ENCODE measurements around the gene SPEM1.

SPEM1 gene

DNA sequence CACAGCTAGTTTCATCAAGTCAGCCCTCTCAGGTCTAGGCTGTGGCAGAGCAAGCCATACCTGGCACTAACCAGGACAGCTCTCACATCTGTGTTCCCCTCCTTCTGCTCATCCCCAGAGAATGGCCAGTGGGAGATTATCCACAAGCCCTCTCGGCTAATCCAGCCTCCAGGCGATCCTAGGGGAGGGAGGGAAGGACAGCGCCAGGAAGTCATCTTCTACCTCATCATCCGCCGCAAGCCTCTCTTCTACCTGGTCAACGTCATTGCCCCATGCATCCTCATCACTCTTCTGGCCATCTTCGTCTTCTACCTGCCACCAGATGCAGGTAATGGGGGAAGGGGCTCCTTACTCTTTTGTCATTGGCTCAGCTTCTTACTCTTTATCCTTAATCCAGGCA, 28.3 kb downstream of the SPEM1 start:
- H3K27ac ChIP-seq (replicated peaks; ENCODE audit: low read length): no peak overlapping the region
- peaks cover 0 to 12% (median 6%) of the 10 kb centered on the region in 3 experiments for H3K27me3 ChIP-seq (ENCODE audit: control insufficient read depth in 3 of 3, insufficient read depth in 3 of 3, low read depth in 1 of 3, low read length in 3 of 3)
- H3K9me3 ChIP-seq (replicated peaks in 1 of 2; ENCODE audit: control insufficient read depth in 2 of 2, insufficient read depth in 1 of 2, low read depth in 1 of 2, low read length in 2 of 2): peaks cover 1 to 5% of the 10 kb centered on the region in 2 donors
- H3K14ac ChIP-seq (ENCODE audit: low read length): no peak overlapping the region
- H2BK12ac ChIP-seq (ENCODE audit: low read length): no peak overlapping the region
- no peak overlapping the region for H4K8ac ChIP-seq (ENCODE audit: low read depth, low read length)
- no peak overlapping the region for H3K23ac ChIP-seq (ENCODE audit: low read depth, low read length, poor library complexity)
- H2BK15ac ChIP-seq (ENCODE audit: low read length): no peak overlapping the region
- no peak overlapping the region for H2BK5ac ChIP-seq (ENCODE audit: low read length)
- H4K91ac ChIP-seq (ENCODE audit: low read depth, low read length, poor library complexity): no peak overlapping the region
- no peak for DNase-seq (ENCODE audit: low spot score)
- H2AFZ ChIP-seq (ENCODE audit: low read length): no peak overlapping the region
- H3K18ac ChIP-seq (ENCODE audit: low read length): no peak overlapping the region
- H2AK5ac ChIP-seq (ENCODE audit: low read depth, low read length): no peak overlapping the region
- H3K4me1 ChIP-seq (ENCODE audit: control insufficient read depth in 2 of 2, insufficient read depth in 1 of 2, low read depth in 1 of 2, low read length in 2 of 2): peaks cover 6 to 13% of the 10 kb centered on the region in 2 donors
- H3K4ac ChIP-seq (ENCODE audit: low read length): no peak overlapping the region
- peaks cover 2% of the 10 kb centered on the region for H3K79me1 ChIP-seq (ENCODE audit: low read depth, low read length)
- no CpG with 5 or more reads among the region's 7 CpGs for WGBS, 2 donors (ENCODE audit: extremely low coverage in 2 of 2, insufficient read length in 2 of 2, insufficient replicate concordance in 1 of 2)
- no peak overlapping the region for H3K4me3 ChIP-seq (ENCODE audit: low read length in 2 of 2)
- H3K36me3 ChIP-seq (replicated peaks in 1 of 2; ENCODE audit: control insufficient read depth in 2 of 2, insufficient read depth in 2 of 2, low read length in 2 of 2): no peaks in the 10 kb centered on the region
- no peak overlapping the region for H3K4me2 ChIP-seq (ENCODE audit: insufficient read depth, low read length, poor library complexity, severe bottlenecking)
- no peak overlapping the region for H3K9ac ChIP-seq (ENCODE audit: low read depth, low read length, poor library complexity)
- no peak overlapping the region for H2BK120ac ChIP-seq (ENCODE audit: low read depth, low read length)

DNA sequence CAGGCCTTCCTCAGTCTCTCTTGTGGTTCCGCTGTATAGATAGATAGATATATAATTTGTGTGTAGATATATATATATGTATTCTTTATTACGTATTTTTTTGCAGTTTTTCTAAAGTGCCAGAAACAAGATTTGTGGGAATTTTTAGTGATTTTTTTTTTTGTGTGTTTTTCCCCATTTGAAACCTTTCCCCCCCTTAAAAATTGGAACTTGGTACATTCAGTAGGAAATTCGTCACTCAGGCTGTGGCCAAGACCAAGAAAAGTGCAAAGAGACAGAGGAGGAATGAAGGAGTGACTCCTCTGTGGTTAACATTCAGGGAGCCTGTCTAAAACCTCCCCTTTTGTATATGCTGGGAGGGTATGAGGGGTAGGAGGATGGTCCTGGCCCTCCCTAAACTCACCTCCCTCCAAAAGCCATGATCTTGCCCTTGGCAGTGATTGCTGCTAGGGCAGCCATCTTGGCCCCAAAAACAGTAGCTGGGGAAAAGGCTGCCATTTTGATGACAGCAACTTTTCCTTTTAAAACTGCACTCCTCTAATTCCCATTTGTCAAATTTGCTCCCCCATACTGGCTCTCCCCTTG, 39.9 kb downstream of the SPEM1 start:
- no peak overlapping the region for H4K91ac ChIP-seq (ENCODE audit: low read depth, low read length, poor library complexity)
- no peak overlapping the region for H2AFZ ChIP-seq (ENCODE audit: low read length)
- no peak overlapping the region for H3K4me2 ChIP-seq (ENCODE audit: insufficient read depth, low read length, poor library complexity, severe bottlenecking)
- peaks cover 5% of the 10 kb centered on the region for H3K79me1 ChIP-seq (ENCODE audit: low read depth, low read length)
- H3K4ac ChIP-seq (ENCODE audit: low read length): no peak overlapping the region
- no peak overlapping the region for H2BK120ac ChIP-seq (ENCODE audit: low read depth, low read length)
- H2BK15ac ChIP-seq (ENCODE audit: low read length): no peak overlapping the region
- no peak overlapping the region for H3K23ac ChIP-seq (ENCODE audit: low read depth, low read length, poor library complexity)
- no peak overlapping the region for H3K27ac ChIP-seq (replicated peaks; ENCODE audit: low read length)
- H3K36me3 ChIP-seq (replicated peaks in 1 of 2; ENCODE audit: control insufficient read depth in 2 of 2, insufficient read depth in 2 of 2, low read length in 2 of 2): peaks cover 3 to 25% of the 10 kb centered on the region in 2 donors
- no peak for DNase-seq (ENCODE audit: low spot score)
- H3K9me3 ChIP-seq (replicated peaks in 1 of 2; ENCODE audit: control insufficient read depth in 2 of 2, insufficient read depth in 1 of 2, low read depth in 1 of 2, low read length in 2 of 2): peaks cover 0 to 4% of the 10 kb centered on the region in 2 donors
- no peak overlapping the region for H3K18ac ChIP-seq (ENCODE audit: low read length)
- H2BK12ac ChIP-seq (ENCODE audit: low read length): no peak overlapping the region
- peaks cover 0 to 10% of the 10 kb centered on the region in 2 donors for H3K4me1 ChIP-seq (ENCODE audit: control insufficient read depth in 2 of 2, insufficient read depth in 1 of 2, low read depth in 1 of 2, low read length in 2 of 2)
- H3K9ac ChIP-seq (ENCODE audit: low read depth, low read length, poor library complexity): no peak overlapping the region
- WGBS, 2 donors (ENCODE audit: extremely low coverage in 2 of 2, insufficient read length in 2 of 2, insufficient replicate concordance in 1 of 2): no CpG with 5 or more reads among the region's 3 CpGs
- H3K4me3 ChIP-seq (ENCODE audit: low read length in 2 of 2): no peak overlapping the region
- no peak overlapping the region for H2AK5ac ChIP-seq (ENCODE audit: low read depth, low read length)
- H2BK5ac ChIP-seq (ENCODE audit: low read length): no peak overlapping the region
- no peaks in the 10 kb centered on the region for H3K27me3 ChIP-seq (ENCODE audit: control insufficient read depth in 3 of 3, insufficient read depth in 3 of 3, low read depth in 1 of 3, low read length in 3 of 3)
- no peak overlapping the region for H4K8ac ChIP-seq (ENCODE audit: low read depth, low read length)
- no peak overlapping the region for H3K14ac ChIP-seq (ENCODE audit: low read length)

DNA sequence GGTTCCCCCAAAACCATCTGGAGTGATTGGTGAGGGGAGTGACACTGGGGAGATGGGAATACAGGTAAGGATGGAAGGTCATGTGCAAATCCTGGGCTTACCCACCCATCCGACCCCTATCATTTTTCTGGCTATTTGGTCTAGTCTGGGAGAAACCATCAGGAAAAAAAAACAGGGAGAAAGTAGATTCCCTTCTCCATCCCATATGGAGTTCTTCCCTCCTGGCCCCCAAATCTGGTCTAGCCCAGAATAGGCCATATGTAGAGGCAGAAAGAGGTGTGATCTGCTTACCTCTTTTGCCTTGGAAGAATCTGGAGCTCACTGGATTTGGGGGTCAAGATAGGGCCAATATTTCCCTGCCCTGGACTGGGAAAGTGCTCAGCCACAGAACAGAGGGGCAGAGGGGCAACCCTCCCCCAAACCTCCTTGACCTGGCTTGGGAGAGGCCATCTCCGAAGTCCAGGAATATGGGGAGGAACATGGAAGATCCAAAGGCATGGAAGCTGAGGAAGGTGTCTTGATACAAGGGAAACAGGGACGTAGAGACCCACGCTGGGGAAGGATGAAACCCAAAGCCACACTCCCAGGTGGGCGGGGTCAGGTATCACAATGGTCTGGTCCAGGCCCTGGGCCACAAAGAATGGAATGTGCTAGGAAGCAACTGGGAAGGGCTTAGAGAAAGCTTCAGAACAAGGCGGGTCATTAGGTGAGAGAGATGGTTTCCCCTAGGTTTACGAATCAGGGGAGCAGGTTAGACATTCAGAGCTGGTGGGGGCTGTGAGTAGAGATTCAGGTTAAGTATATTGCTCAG, 40.9 kb downstream of the SPEM1 start:
- Histone ChIP-seq H3K14ac (ENCODE audit: low read length) (no peak overlapping the region), H3K4me3 (ENCODE audit: low read length in 2 of 2) (no peak overlapping the region), H3K18ac (ENCODE audit: low read length) (peak overlapping the region; percentile 49), H4K91ac (ENCODE audit: low read depth, low read length, poor library complexity) (no peak overlapping the region), H3K27me3 (ENCODE audit: control insufficient read depth in 3 of 3, insufficient read depth in 3 of 3, low read depth in 1 of 3, low read length in 3 of 3) (no peaks in the 10 kb centered on the region), H3K9me3 (replicated peaks in 1 of 2; ENCODE audit: control insufficient read depth in 2 of 2, insufficient read depth in 1 of 2, low read depth in 1 of 2, low read length in 2 of 2) (peaks cover 0 to 4% of the 10 kb centered on the region in 2 donors), H3K4me1 (ENCODE audit: control insufficient read depth in 2 of 2, insufficient read depth in 1 of 2, low read depth in 1 of 2, low read length in 2 of 2) (peaks cover 0 to 10% of the 10 kb centered on the region in 2 donors), H3K9ac (ENCODE audit: low read depth, low read length, poor library complexity) (no peak overlapping the region), H3K27ac (replicated peaks; ENCODE audit: low read length) (peak overlapping the region; percentile 12), H3K36me3 (replicated peaks in 1 of 2; ENCODE audit: control insufficient read depth in 2 of 2, insufficient read depth in 2 of 2, low read length in 2 of 2) (peaks cover 3 to 30% of the 10 kb centered on the region in 2 donors), H2AK5ac (ENCODE audit: low read depth, low read length) (peak overlapping the region; percentile 98), H2BK5ac (ENCODE audit: low read length) (peak overlapping the region; percentile 62), H2BK12ac (ENCODE audit: low read length) (no peak overlapping the region), H2BK120ac (ENCODE audit: low read depth, low read length) (no peak overlapping the region), H3K23ac (ENCODE audit: low read depth, low read length, poor library complexity) (no peak overlapping the region), H2BK15ac (ENCODE audit: low read length) (no peak overlapping the region), H3K4me2 (ENCODE audit: insufficient read depth, low read length, poor library complexity, severe bottlenecking) (no peak overlapping the region), H2AFZ (ENCODE audit: low read length) (no peak overlapping the region), H4K8ac (ENCODE audit: low read depth, low read length) (no peak overlapping the region), H3K4ac (ENCODE audit: low read length) (no peak overlapping the region), H3K79me1 (ENCODE audit: low read depth, low read length) (peaks cover 5% of the 10 kb centered on the region)
- no CpG with 5 or more reads among the region's 7 CpGs for WGBS, 2 donors (ENCODE audit: extremely low coverage in 2 of 2, insufficient read length in 2 of 2, insufficient replicate concordance in 1 of 2)
- DNase-seq (ENCODE audit: low spot score): no peak

Measured in neuronal stem cell (in vitro differentiated cells).